GM18508 (cell line): ENCODE data around the gene RAD51D.
"Not testable (repeated sequence)": the region's sequence is repeated elsewhere in the genome, so short reads cannot be mapped to it uniquely, and the experiment has no call there.

ENCODE experiments used
- ATAC-seq: cut with Tn5 transposase; IDR thresholded peaks from one replicate; pipeline ENCODE4 v1.9.1; 2021; ENCODE audit warnings: moderate number of reproducible peaks; ENCODE audit not compliant: insufficient read depth, unreplicated experiment

The RAD51D gene

GRCh38 chr17:35119370-35120165 lies at the start of gene RAD51D:
TSS of gene RAD51D (minus strand) at chr17:35119860. CDS start at chr17:35119613, 247 bp downstream.
- no peak for ATAC-seq

- no peak for ATAC-seq
Observed at GRCh38 chr17:35167666-35168065, 48.0 kb upstream of the RAD51D start.

GRCh38 chr17:35167046-35167445 lies 47.4 kb upstream of the RAD51D start:
- ATAC-seq, result no peak

GRCh38 chr17:35166526-35166925 lies 46.9 kb upstream of the RAD51D start:
- ATAC-seq, result no peak

- no peak for ATAC-seq
Observed at GRCh38 chr17:35164716-35165115, 45.1 kb upstream of the RAD51D start.

- ATAC-seq, result no peak
Observed at GRCh38 chr17:35163886-35164285, 44.2 kb upstream of the RAD51D start.

GRCh38 chr17:35162755-35163154 lies 43.1 kb upstream of the RAD51D start:
- ATAC-seq, result no peak

- no peak for ATAC-seq
Observed at GRCh38 chr17:35161281-35161761, 41.7 kb upstream of the RAD51D start.

- ATAC-seq, result no peak
Observed at GRCh38 chr17:35160354-35161201, 40.9 kb upstream of the RAD51D start.

- ATAC-seq, result no peak
Observed at GRCh38 chr17:35159940-35160339, 40.3 kb upstream of the RAD51D start.

- ATAC-seq, result no peak
Observed at GRCh38 chr17:35155246-35155645, 35.6 kb upstream of the RAD51D start.

- no peak for ATAC-seq
Observed at GRCh38 chr17:35154196-35155165, 34.8 kb upstream of the RAD51D start.

GRCh38 chr17:35152421-35153140 lies 32.9 kb upstream of the RAD51D start:
- no peak for ATAC-seq

GRCh38 chr17:35151080-35151479 lies 31.4 kb upstream of the RAD51D start:
- ATAC-seq, result not testable (repeated sequence)

GRCh38 chr17:35149941-35150340 lies 30.3 kb upstream of the RAD51D start:
- ATAC-seq, result no peak

- no peak for ATAC-seq
Observed at GRCh38 chr17:35148144-35148543, 28.5 kb upstream of the RAD51D start.

- no peak for ATAC-seq
Observed at GRCh38 chr17:35147375-35147905, 27.8 kb upstream of the RAD51D start, which contains the start of gene UNC45B. TSS of gene UNC45B (plus strand) at chr17:35147817. CDS start at chr17:35148264, 447 bp downstream.

GRCh38 chr17:35146214-35146833 lies 26.7 kb upstream of the RAD51D start:
- no peak for ATAC-seq

- no peak for ATAC-seq
Observed at GRCh38 chr17:35144840-35145239, 25.2 kb upstream of the RAD51D start.
